ENCODE measurements around the gene LYSMD1. TPM values are rescaled to one million over a fixed set of nuclear protein-coding genes. Genes with fewer than 3 reads are reported as not detected.
A peak's percentile ranks its signal among the peaks of the same experiment; 100 is the strongest.

Gene LYSMD1
- total and polyA plus RNA-seq, 2 of the 8 experiments (the other 6 are each of a cell fraction or from before 2014, with no cell fraction given): 2.4 to 6.0 TPM

DNA sequence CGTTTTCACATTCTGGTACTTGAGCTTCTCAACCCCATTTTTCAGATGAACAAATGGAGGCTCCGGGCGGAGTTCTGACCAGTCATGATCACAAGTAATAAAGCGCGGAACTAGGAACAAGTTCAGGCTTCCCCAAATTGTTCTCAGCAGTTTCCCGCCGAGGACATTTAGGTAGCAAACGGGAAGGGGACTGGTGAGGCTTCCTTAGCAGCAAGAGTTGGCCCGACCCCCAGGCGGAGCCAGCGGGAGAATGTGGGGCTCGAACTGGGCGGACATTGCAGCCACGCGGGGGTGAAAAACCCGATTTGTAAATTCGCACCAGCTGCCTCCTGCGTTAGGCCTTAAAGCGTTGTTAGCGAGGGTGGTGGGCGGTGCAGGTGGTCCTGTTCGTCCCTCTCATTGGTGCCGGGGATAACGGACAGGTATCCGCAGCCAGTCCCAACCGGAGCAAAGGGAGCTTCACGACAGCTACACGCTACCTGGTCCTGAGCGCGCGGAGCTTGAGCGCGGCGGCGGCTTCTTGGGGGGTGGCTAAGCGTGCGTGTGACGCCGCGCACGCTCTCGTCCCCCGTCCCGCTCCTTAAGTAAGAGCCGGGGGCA, 34.6 kb downstream of the LYSMD1 start:
- Histone ChIP-seq H2BK20ac (ENCODE audit: low read length) (no peak overlapping the region), H2BK15ac (ENCODE audit: low read length) (no peak overlapping the region), H2AK5ac (ENCODE audit: low read depth, low read length) (no peak overlapping the region), H3K9me3 (ENCODE audit: insufficient read depth in 2 of 2, low read depth in 1 of 2, low read length in 1 of 2) (no peaks in the 10 kb centered on the region), H4K5ac (ENCODE audit: insufficient read length, low read depth, low read length) (no peak overlapping the region), H3K56ac (replicated peaks; ENCODE audit: insufficient read length, low read depth, low read length) (peak overlapping the region; percentile 38), H3K14ac (ENCODE audit: insufficient read length) (no peak overlapping the region), H3K27ac (ENCODE audit: low read depth, low read length) (peak overlapping the region; percentile 42; the same call in 1 of the 2 replicates), H2BK12ac (ENCODE audit: low read depth, low read length) (no peak overlapping the region; the same call in 1 of the 2 replicates), H3K9ac (replicated peaks in 1 of 4; ENCODE audit: extremely low read depth in 1 of 4, low read depth in 3 of 4, low read length in 3 of 4) (peak overlapping the region in 3 of 4 experiments; percentile 26 to 67 (median 29); a peak in 4 of 7 replicates), H3K36me3 (ENCODE audit: control insufficient read depth in 2 of 4, insufficient read depth in 4 of 4, low read length in 3 of 4) (peaks cover 0 to 6% (median 2%) of the 10 kb centered on the region in 4 experiments; a peak in 2 of 8 replicates), H3K79me2 (ENCODE audit: control insufficient read depth in 1 of 2, insufficient read depth in 2 of 2, low read length in 2 of 2) (no peaks in the 10 kb centered on the region), H3K79me1 (ENCODE audit: low read depth, low read length) (no peaks in the 10 kb centered on the region), H3K23ac (ENCODE audit: insufficient read length) (no peak overlapping the region), H2AFZ (ENCODE audit: low read length) (peak overlapping the region; percentile 47; the same call in 1 of the 2 replicates), H4K8ac (ENCODE audit: extremely low read depth, insufficient read depth, low read length) (peak overlapping the region; percentile 60; the same call in 1 of the 2 replicates), H4K91ac (replicated peaks; ENCODE audit: insufficient read length, low read length) (peak overlapping the region; percentile 58), H4K20me1 (replicated peaks in 1 of 2; ENCODE audit: control insufficient read depth in 1 of 2, insufficient read depth in 2 of 2, low read length in 2 of 2) (peaks cover 0 to 4% of the 10 kb centered on the region in 2 experiments), H3K27me3 (replicated peaks in 1 of 4; ENCODE audit: control insufficient read depth in 3 of 4, extremely low read depth in 1 of 4, insufficient read depth in 3 of 4, low read length in 3 of 4) (peaks cover 0 to 28% (median 20%) of the 10 kb centered on the region in 4 experiments; a peak in 5 of 7 replicates), H3K4me2 (ENCODE audit: insufficient read depth in 1 of 2, low read depth in 2 of 2, low read length in 2 of 2) (peak overlapping the region; percentile 84 to 90), H3K18ac (ENCODE audit: extremely low read depth, low read length) (peak overlapping the region; percentile 66; the same call in 1 of the 2 replicates), H3K4me1 (replicated peaks in 1 of 4; ENCODE audit: control insufficient read depth in 3 of 4, insufficient read depth in 4 of 4, low read length in 3 of 4) (peaks cover 0 to 12% (median 8%) of the 10 kb centered on the region in 4 experiments; a peak in 5 of 7 replicates), H2BK120ac (replicated peaks; ENCODE audit: low read depth, low read length) (no peak overlapping the region), H2BK5ac (ENCODE audit: low read depth, low read length) (no peak overlapping the region), H3K23me2 (ENCODE audit: low read depth, low read length) (peaks cover 15% of the 10 kb centered on the region), H3K4me3 (ENCODE audit: extremely low read depth in 1 of 4, insufficient read depth in 2 of 4, low read depth in 3 of 4, low read length in 4 of 4) (peak overlapping the region; percentile 37 to 64 (median 45); a peak in 7 of 8 replicates), H3K4ac (replicated peaks; ENCODE audit: insufficient read length, low read depth, low read length) (no peak overlapping the region)
- POLR2A ChIA-PET (ENCODE audit: partially characterized antibody): interaction anchor here (0.7 to 9.8 kb wide), 15 partner anchors 8 to 157 kb away, joined by 3 to 124 read pairs (median 4); partner anchors contain the start of genes CERS2, LYSMD1, PSMD4 and SCNM1
- CTCF ChIA-PET (ENCODE audit: partially characterized antibody): interaction anchor here (0.5 to 7.9 kb wide), 15 partner anchors 9 to 509 kb away, joined by 3 to 94 read pairs (median 5); partner anchors contain the start of genes GABPB2, SCNM1 and TNFAIP8L2
- DNase-seq (ENCODE audit: low read depth in 1 of 2, low spot score in 2 of 2) (peak; percentile 87 to 91), FAIRE-seq (peak; percentile 98)
- WGBS, 2 experiments (ENCODE audit: extremely low coverage in 1 of 2, insufficient coverage in 1 of 2, insufficient read length in 1 of 2, insufficient replicate concordance in 2 of 2, low coverage in 1 of 2, low lambda C conversion rate in 2 of 2, missing lambda C conversion rate in 1 of 2): 9% methylated on average over 37 of the region's 45 CpGs; no CpG with 5 or more reads in 1 of the 2 experiments
- TF ChIP-seq RXRA (IDR thresholded peaks at IDR 0.05; ENCODE audit: insufficient read depth, low read depth, low read length) (no peak), SRF (IDR thresholded peaks at IDR 0.05; ENCODE audit: low read depth, low read length) (no peak), CTCF (IDR thresholded peaks at IDR 0.05; ENCODE audit: control extremely low read depth in 1 of 3, insufficient read depth in 1 of 3, low read depth in 1 of 3, low read length in 3 of 3) (no peak), GTF2F1 (IDR thresholded peaks at IDR 0.05; ENCODE audit: borderline replicate concordance, low read depth, low read length) (no peak), RBBP5 (IDR thresholded peaks at IDR 0.05; ENCODE audit: borderline replicate concordance, low read depth, low read length) (no peak), YY1 (IDR thresholded peaks at IDR 0.05; ENCODE audit: low read depth, low read length) (no peak), SP1 (IDR thresholded peaks at IDR 0.05; ENCODE audit: low read depth, low read length) (peak; percentile 94), NRF1 (IDR thresholded peaks at IDR 0.05; ENCODE audit: low read depth, low read length) (no peak)
- TF ChIP-seq, protein P1, sequence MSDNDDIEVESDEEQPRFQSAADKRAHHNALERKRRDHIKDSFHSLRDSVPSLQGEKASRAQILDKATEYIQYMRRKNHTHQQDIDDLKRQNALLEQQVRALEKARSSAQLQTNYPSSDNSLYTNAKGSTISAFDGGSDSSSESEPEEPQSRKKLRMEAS (IDR thresholded peaks at IDR 0.05): peak; percentile 67
